ENCODE measurements around the gene DNAJC3.
"Not testable (repeated sequence)": the region's sequence is repeated elsewhere in the genome, so short reads cannot be mapped to it uniquely, and the experiment has no call there.

GRCh38 chr13:95684960-95685359 is 8.0 kb downstream of the DNAJC3 start:
- not testable (repeated sequence) for TF ChIP-seq CTCF (IDR thresholded peaks at IDR 0.05; ENCODE audit: insufficient read depth, low read length, poor library complexity, severe bottlenecking); EZH2phosphoT487 (conservative IDR thresholded peaks at IDR 0.05; ENCODE audit: low read length)
